Liver (tissue), 9 donors: ENCODE measurements around the gene ROPN1. TPM values are rescaled to one million over a fixed set of nuclear protein-coding genes. Genes with fewer than 3 reads are reported as not detected.

Source experiments
- DNase-seq: peaks from one replicate; pipeline ENCODE4 v3.0.0-alpha.2; 2017; ENCODE audit warnings: low spot score
- H3K27ac ChIP-seq, 2 donors: one replicate each; pipeline ENCODE4 v1.7.0; 2013; ENCODE audit warnings: inconsistent platforms in 2 of 2, low read length in 2 of 2, control low read depth in 1 of 2, low read depth in 1 of 2, mild to moderate bottlenecking in 1 of 2
- H3K27me3 ChIP-seq, 4 donors: one replicate each; pipeline versions ENCODE4 v1.6.1 to v1.7.0; 2013; ENCODE audit warnings: low read length in 3 of 4, inconsistent platforms in 1 of 4, mild to moderate bottlenecking in 1 of 4, moderate library complexity in 1 of 4; ENCODE audit not compliant: control insufficient read depth in 4 of 4, insufficient read depth in 4 of 4
- H3K36me3 ChIP-seq, 4 donors: one replicate each; pipeline versions ENCODE4 v1.6.1 to v1.7.0; 2013; ENCODE audit warnings: low read length in 3 of 4, mild to moderate bottlenecking in 3 of 4, low read depth in 1 of 4, moderate library complexity in 1 of 4; ENCODE audit not compliant: control insufficient read depth in 4 of 4, insufficient read depth in 3 of 4
- H3K4me1 ChIP-seq, 4 donors: one replicate each; pipeline versions ENCODE4 v1.6.1 to v1.7.0; 2013; ENCODE audit warnings: low read length in 3 of 4, mild to moderate bottlenecking in 3 of 4, moderate library complexity in 1 of 4; ENCODE audit not compliant: control insufficient read depth in 4 of 4, insufficient read depth in 4 of 4
- H3K4me3 ChIP-seq, 3 donors: one replicate each; pipeline versions ENCODE4 v1.6.1 to v1.7.0; 2013; ENCODE audit warnings: low read length in 3 of 3, control low read depth in 1 of 3, low read depth in 1 of 3, mild to moderate bottlenecking in 1 of 3
- H3K9ac ChIP-seq, 2 donors: one replicate each; pipeline ENCODE4 v1.7.0; 2013; ENCODE audit warnings: low read length in 2 of 2, mild to moderate bottlenecking in 2 of 2, moderate library complexity in 2 of 2, control low read depth in 1 of 2, low read depth in 1 of 2
- H3K9me3 ChIP-seq, 4 donors: one replicate each; pipeline versions ENCODE4 v1.6.1 to v1.7.0; 2013; ENCODE audit warnings: low read length in 3 of 4; ENCODE audit not compliant: control insufficient read depth in 4 of 4
- ATF3 ChIP-seq: IDR thresholded peaks from 2 replicates; pipeline ENCODE4 v1.6.1; 2016; ENCODE audit warnings: antibody characterized with exemption
- EGR1 ChIP-seq, 2 donors: IDR thresholded peaks; 2 replicates each; pipeline ENCODE4 v1.6.1; 2016 to 2018; ENCODE audit warnings: antibody characterized with exemption in 2 of 2, low read depth in 2 of 2
- FOXA1 ChIP-seq: IDR thresholded peaks from 2 replicates; pipeline ENCODE4 v1.6.1; 2016; ENCODE audit warnings: antibody characterized with exemption
- GABPA ChIP-seq, 2 donors: IDR thresholded peaks in 1 of 2; conservative IDR thresholded peaks in 1 of 2; 2 replicates each; pipeline ENCODE4 v1.6.1; 2016; ENCODE audit warnings: antibody characterized with exemption in 2 of 2, mild to moderate bottlenecking in 1 of 2, moderate library complexity in 1 of 2
- HNF4A ChIP-seq, 2 donors: conservative IDR thresholded peaks; 2 replicates each; pipeline ENCODE4 v1.6.1; 2016; ENCODE audit warnings: antibody characterized with exemption in 2 of 2, mild to moderate bottlenecking in 2 of 2
- HNF4G ChIP-seq: IDR thresholded peaks from 2 replicates; pipeline ENCODE4 v1.6.1; 2016; ENCODE audit warnings: antibody characterized with exemption
- NR2F2 ChIP-seq: IDR thresholded peaks from 2 replicates; pipeline ENCODE4 v1.6.1; 2016; ENCODE audit warnings: antibody characterized with exemption
- RAD21 ChIP-seq, 2 donors: IDR thresholded peaks; 2 replicates each; pipeline ENCODE4 v1.6.1; 2016; ENCODE audit warnings: antibody characterized with exemption in 2 of 2, mild to moderate bottlenecking in 2 of 2
- RXRA ChIP-seq, 2 donors: IDR thresholded peaks; 2 replicates each; pipeline ENCODE4 v1.6.1; 2017 to 2018; ENCODE audit warnings: antibody characterized with exemption in 2 of 2, mild to moderate bottlenecking in 1 of 2
- SP1 ChIP-seq: IDR thresholded peaks from 2 replicates; pipeline ENCODE4 v1.6.1; 2018; ENCODE audit warnings: antibody characterized with exemption, mild to moderate bottlenecking
- TAF1 ChIP-seq: conservative IDR thresholded peaks from 2 replicates; pipeline ENCODE4 v1.6.1; 2016; ENCODE audit warnings: antibody characterized with exemption, mild to moderate bottlenecking
- WGBS: extraction: QIAGEN DNeasy Blood & Tissue Kit; methylation state at CpG from one replicate; pipeline ENCODE4 v1.1.7; 2013; 5-methylcytosine and 5-hydroxymethylcytosine counted together
- polyA plus RNA-seq, 2 donors: library from polyadenylated mRNA; stranded (reverse) in 1 of 2; unstranded in 1 of 2; fragments of 200-250 nt in 1 of 2; fragments of >200 nt in 1 of 2; fragmentation: Nextera tagmentation in 1 of 2; extraction: Ambion mirVana in 1 of 2; gene quantifications; one replicate each; pipeline versions ENCODE4 v1.2.1 to v1.2.3, GENCODE V29; 2013 to 2015
- total RNA-seq, 2 donors: library from RNA; depleted of rRNA; stranded (reverse); fragments of >200 nt; gene quantifications; one replicate each; pipeline ENCODE4 v1.2.3, GENCODE V29; 2014
- TF ChIP-seq, protein P1 (sequence below): IDR thresholded peaks from 2 replicates; pipeline ENCODE4 v1.6.1; 2016; ENCODE audit warnings: antibody characterized with exemption
- TF ChIP-seq, protein P2 (sequence below): IDR thresholded peaks from 2 replicates; pipeline ENCODE4 v1.6.1; 2016; ENCODE audit warnings: antibody characterized with exemption, mild to moderate bottlenecking
- donor health status: healthy.
- donor health status: healthy.
- donor health status: healthy.
- donor health status: healthy.
- donor health status: healthy.

Gene ROPN1
- total and polyA plus RNA-seq, 4 donors = not detected

DNA sequence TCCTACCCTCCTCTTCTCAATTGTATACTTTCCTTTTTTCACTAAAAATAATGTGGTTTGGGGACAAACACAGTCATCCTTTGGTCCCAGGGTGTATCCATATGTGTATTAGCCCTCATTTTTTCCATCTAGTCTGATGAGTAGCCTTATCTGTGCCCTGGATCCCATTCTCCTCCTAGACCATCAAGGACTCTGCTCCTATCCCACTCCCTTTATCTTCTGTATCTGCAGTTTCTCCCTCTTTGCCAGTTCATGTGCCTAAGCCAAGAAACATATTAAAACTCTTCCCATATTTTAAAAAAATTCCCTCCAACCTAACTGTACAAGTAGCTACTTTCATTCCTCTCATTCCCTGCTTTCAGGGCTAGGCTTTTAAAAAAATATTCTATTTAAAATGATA, 56.1 kb downstream of the ROPN1 start:
- DNase-seq = no peak
- TF ChIP-seq HNF4G = no peak
- Histone ChIP-seq H3K4me3 (no peak overlapping the region), H3K36me3 (peaks cover 0 to 6% (median under 1%) of the 10 kb centered on the region in 4 donors), H3K9me3 (no peaks in the 10 kb centered on the region), H3K27ac (no peak overlapping the region), H3K9ac (no peak overlapping the region), H3K4me1 (peaks cover 0 to 19% (median 9%) of the 10 kb centered on the region in 4 donors), H3K27me3 (no peaks in the 10 kb centered on the region)

- peaks cover 0 to 9% (median 3%) of the 10 kb centered on the region in 4 donors for H3K36me3 ChIP-seq
- no peaks in the 10 kb centered on the region for H3K27me3 ChIP-seq
- 37% methylated on average over 2 of the region's 2 CpGs for WGBS
- H3K4me3 ChIP-seq = no peak overlapping the region
- TF ChIP-seq FOXA1 (no peak), SP1 (no peak), ATF3 (no peak), GABPA (IDR thresholded peaks at IDR 0.05 in 1 of 2, conservative IDR thresholded peaks at IDR 0.05 in 1 of 2) (no peak), HNF4A (conservative IDR thresholded peaks at IDR 0.05) (no peak), TAF1 (no peak)
- TF ChIP-seq, protein P1, sequence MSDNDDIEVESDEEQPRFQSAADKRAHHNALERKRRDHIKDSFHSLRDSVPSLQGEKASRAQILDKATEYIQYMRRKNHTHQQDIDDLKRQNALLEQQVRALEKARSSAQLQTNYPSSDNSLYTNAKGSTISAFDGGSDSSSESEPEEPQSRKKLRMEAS = no peak
- H3K27ac ChIP-seq = no peak overlapping the region
- no peaks in the 10 kb centered on the region for H3K9me3 ChIP-seq
- no peak overlapping the region for H3K9ac ChIP-seq
- peaks cover 0 to 11% (median 5%) of the 10 kb centered on the region in 4 donors for H3K4me1 ChIP-seq
- no peak for DNase-seq
These were observed 57.7 kb downstream of the ROPN1 start for GRCh38 chr3:123934250-123934649.

- H3K36me3 ChIP-seq = peaks cover 1 to 12% (median 3%) of the 10 kb centered on the region in 4 donors
These were observed 61.5 kb downstream of the ROPN1 start for GRCh38 chr3:123930445-123930844.

More at GRCh38 chr3:123930445-123930844, 61.5 kb downstream of the ROPN1 start:
- Histone ChIP-seq H3K27ac (no peak overlapping the region), H3K9ac (no peak overlapping the region), H3K4me3 (no peak overlapping the region), H3K27me3 (no peaks in the 10 kb centered on the region), H3K9me3 (no peaks in the 10 kb centered on the region), H3K4me1 (peaks cover 0 to 7% (median 4%) of the 10 kb centered on the region in 4 donors)
- no peak for TF ChIP-seq TAF1
- TF ChIP-seq, protein P2, sequence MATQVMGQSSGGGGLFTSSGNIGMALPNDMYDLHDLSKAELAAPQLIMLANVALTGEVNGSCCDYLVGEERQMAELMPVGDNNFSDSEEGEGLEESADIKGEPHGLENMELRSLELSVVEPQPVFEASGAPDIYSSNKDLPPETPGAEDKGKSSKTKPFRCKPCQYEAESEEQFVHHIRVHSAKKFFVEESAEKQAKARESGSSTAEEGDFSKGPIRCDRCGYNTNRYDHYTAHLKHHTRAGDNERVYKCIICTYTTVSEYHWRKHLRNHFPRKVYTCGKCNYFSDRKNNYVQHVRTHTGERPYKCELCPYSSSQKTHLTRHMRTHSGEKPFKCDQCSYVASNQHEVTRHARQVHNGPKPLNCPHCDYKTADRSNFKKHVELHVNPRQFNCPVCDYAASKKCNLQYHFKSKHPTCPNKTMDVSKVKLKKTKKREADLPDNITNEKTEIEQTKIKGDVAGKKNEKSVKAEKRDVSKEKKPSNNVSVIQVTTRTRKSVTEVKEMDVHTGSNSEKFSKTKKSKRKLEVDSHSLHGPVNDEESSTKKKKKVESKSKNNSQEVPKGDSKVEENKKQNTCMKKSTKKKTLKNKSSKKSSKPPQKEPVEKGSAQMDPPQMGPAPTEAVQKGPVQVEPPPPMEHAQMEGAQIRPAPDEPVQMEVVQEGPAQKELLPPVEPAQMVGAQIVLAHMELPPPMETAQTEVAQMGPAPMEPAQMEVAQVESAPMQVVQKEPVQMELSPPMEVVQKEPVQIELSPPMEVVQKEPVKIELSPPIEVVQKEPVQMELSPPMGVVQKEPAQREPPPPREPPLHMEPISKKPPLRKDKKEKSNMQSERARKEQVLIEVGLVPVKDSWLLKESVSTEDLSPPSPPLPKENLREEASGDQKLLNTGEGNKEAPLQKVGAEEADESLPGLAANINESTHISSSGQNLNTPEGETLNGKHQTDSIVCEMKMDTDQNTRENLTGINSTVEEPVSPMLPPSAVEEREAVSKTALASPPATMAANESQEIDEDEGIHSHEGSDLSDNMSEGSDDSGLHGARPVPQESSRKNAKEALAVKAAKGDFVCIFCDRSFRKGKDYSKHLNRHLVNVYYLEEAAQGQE = no peak
- TF ChIP-seq RAD21 (IDR thresholded peaks at IDR 0.05) = no peak
- TF ChIP-seq RXRA (IDR thresholded peaks at IDR 0.05) = no peak
- no peak for TF ChIP-seq FOXA1
- no peak for TF ChIP-seq NR2F2
- TF ChIP-seq EGR1 (IDR thresholded peaks at IDR 0.05; ENCODE audit: low read depth in 2 of 2) = no peak
- no peak for TF ChIP-seq HNF4G
- no peak for DNase-seq
